WERI-Rb-1 (cell line): Measurements from ENCODE around the gene CBX2.

Experiments used
- DNase-seq: peaks from one replicate; pipeline ENCODE4 v3.0.0-alpha.2; 2020
- H3K27ac ChIP-seq: fragments of 250-450 bp; sonication (Bioruptor Pico); 2 replicates; pipeline ENCODE4 v1.5.1; 2020; ENCODE audit warnings: mild to moderate bottlenecking, moderate library complexity
- H3K27me3 ChIP-seq: fragments of 250-450 bp; sonication (Bioruptor Pico); 2 replicates; pipeline ENCODE4 v1.5.1; 2021; ENCODE audit warnings: mild to moderate bottlenecking, low read depth, moderate library complexity; ENCODE audit not compliant: insufficient read depth, severe bottlenecking
- H3K36me3 ChIP-seq: fragments of 250-450 bp; sonication (Bioruptor Pico); 2 replicates; pipeline ENCODE4 v1.5.1; 2020; ENCODE audit warnings: mild to moderate bottlenecking, moderate library complexity
- H3K4me3 ChIP-seq: 2 replicates; pipeline ENCODE4 v1.5.1; 2011; ENCODE audit warnings: low read depth, mild to moderate bottlenecking, control low read depth, low read length
- H3K9me3 ChIP-seq: fragments of 250-450 bp; sonication (Bioruptor Pico); 2 replicates; pipeline ENCODE4 v1.5.1; 2021; ENCODE audit warnings: mild to moderate bottlenecking, moderate library complexity; ENCODE audit not compliant: severe bottlenecking
- CTCF ChIP-seq: IDR thresholded peaks from 2 replicates; pipeline ENCODE4 v1.5.1; 2011; ENCODE audit warnings: low read depth, mild to moderate bottlenecking, control low read depth, inconsistent platforms, low read length

Gene CBX2

GRCh38 chr17:79814974-79815835 lies 37.3 kb downstream of the CBX2 start:
- Histone ChIP-seq H3K27ac (no peak overlapping the region), H3K27me3 (no peaks in the 10 kb centered on the region), H3K36me3 (no peaks in the 10 kb centered on the region), H3K9me3 (peaks cover 9% of the 10 kb centered on the region), H3K4me3 (no peak overlapping the region)
- DNase-seq = no peak
- no peak for TF ChIP-seq CTCF

GRCh38 chr17:79815836-79816461 lies 38.0 kb downstream of the CBX2 start:
- TF ChIP-seq CTCF = no peak
- no peak overlapping the region for H3K4me3 ChIP-seq
- H3K27me3 ChIP-seq = no peaks in the 10 kb centered on the region
- peaks cover 9% of the 10 kb centered on the region for H3K9me3 ChIP-seq
- H3K36me3 ChIP-seq = no peaks in the 10 kb centered on the region
- no peak overlapping the region for H3K27ac ChIP-seq
- DNase-seq = no peak

GRCh38 chr17:79818026-79818758 lies 40.2 kb downstream of the CBX2 start:
- Histone ChIP-seq H3K27me3 (no peaks in the 10 kb centered on the region), H3K4me3 (no peak overlapping the region), H3K36me3 (no peaks in the 10 kb centered on the region), H3K9me3 (no peaks in the 10 kb centered on the region), H3K27ac (no peak overlapping the region)
- no peak for TF ChIP-seq CTCF
- no peak for DNase-seq

- no peaks in the 10 kb centered on the region for H3K27me3 ChIP-seq
- no peaks in the 10 kb centered on the region for H3K9me3 ChIP-seq
- no peak for DNase-seq
- H3K36me3 ChIP-seq = 0 out of 2 replicates have a peak, but pooled peaks cover under 1% of the 10 kb centered on the region
- TF ChIP-seq CTCF = no peak
- H3K27ac ChIP-seq = no peak overlapping the region
- no peak overlapping the region for H3K4me3 ChIP-seq
Measured at GRCh38 chr17:79819085-79819484, 41.1 kb downstream of the CBX2 start.

DNA sequence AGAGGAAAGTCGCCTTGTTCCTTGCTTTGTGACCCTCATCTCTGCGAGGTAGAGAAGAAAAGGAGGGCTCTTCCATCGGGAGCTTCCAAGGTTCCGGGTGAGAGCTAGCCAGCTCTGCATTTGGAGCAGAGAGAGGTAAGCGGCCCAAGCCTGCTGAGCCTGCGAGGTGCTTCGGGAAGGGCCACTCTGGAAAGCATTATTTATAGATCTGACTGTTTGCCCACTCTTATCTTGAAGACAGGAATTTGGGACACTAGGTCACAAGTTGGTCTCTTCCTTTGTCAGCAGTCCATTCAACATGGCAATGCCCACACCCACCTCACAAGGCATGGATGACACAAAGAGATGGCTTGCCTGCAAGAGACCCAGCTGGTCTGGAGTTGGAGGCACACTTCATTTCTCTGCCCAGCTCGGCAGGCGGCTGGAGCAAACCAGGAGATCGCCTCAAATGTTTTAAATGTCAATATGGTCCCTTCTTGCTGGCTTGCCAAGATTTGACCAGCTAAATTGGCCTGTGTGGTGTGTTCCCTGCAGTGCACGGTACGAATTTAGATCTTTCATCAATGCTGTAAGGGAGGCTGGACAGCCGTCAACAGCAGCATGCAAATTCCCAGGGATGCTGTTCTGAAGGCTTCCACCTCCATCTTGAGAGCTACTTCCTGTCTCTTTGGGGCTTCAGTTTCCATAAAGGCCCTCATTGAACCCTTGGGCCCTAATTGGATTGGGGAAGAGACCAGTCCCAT lies 41.8 kb downstream of the CBX2 start:
- no peak for TF ChIP-seq CTCF
- Histone ChIP-seq H3K27ac (no peak overlapping the region), H3K4me3 (no peak overlapping the region), H3K36me3 (0 out of 2 replicates have a peak, but pooled peaks cover 4% of the 10 kb centered on the region), H3K9me3 (no peaks in the 10 kb centered on the region), H3K27me3 (no peaks in the 10 kb centered on the region)
- DNase-seq = no peak
